ENCODE results near the gene GRIA1. TPM values are rescaled to one million over a fixed set of nuclear protein-coding genes. Genes with fewer than 3 reads are reported as not detected.

GRIA1 gene
- total RNA-seq, 3 donors from 2014 or later (not counting 1 experiment from before 2014, with no cell fraction given), result not detected

DNA sequence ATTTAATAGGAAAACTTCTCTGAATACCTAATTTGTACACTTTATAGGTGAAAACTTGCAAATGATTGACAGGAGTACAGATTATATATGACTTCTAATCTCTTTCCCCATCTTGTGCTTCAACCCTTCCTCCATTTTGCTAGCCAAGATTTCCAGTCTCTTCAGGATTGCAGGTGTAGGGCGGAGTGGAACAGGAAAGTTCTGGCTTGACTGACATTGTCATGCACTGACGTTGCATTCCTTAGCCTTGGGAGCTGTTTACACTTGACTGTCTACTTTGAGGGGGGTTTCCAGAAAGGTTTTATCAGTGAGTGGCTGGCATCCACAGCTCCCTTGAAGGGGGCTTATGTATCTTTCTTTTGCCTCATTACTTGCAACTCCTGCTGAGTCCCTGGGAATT, 34.1 kb upstream of the GRIA1 start:
- H3K4me1 ChIP-seq (ENCODE audit: control insufficient read depth, insufficient read depth, low read length), result no peaks in the 10 kb centered on the region
- WGBS (ENCODE audit: insufficient coverage), result 70% methylated on average over 2 of the region's 2 CpGs
- TF ChIP-seq CTCF (IDR thresholded peaks at IDR 0.05), result no peak
- Mint-ChIP-seq H3K9me3 (peaks cover under 1 to 8% of the 10 kb centered on the region in 2 donors), H3K4me1 (no peaks in the 10 kb centered on the region), H3K4me3 (no peak overlapping the region), H3K36me3 (no peaks in the 10 kb centered on the region), H3K27ac (no peak overlapping the region), H3K27me3 (ENCODE audit: low read depth in 2 of 2) (no peaks in the 10 kb centered on the region)
- H3K9me3 ChIP-seq (ENCODE audit: control insufficient read depth, insufficient read depth, low read length), result no peaks in the 10 kb centered on the region
- intact Hi-C loops (cut with micrococcal nuclease), result no loop called here
- ATAC-seq (no peak), DNase-seq (no peak)
- no peak overlapping the region for H3K27ac ChIP-seq (ENCODE audit: low read length)
- H3K4me3 ChIP-seq (ENCODE audit: low read length), result no peak overlapping the region
- no peaks in the 10 kb centered on the region for H3K27me3 ChIP-seq (ENCODE audit: control insufficient read depth, insufficient read depth, low read length)
- no peaks in the 10 kb centered on the region for H3K36me3 ChIP-seq (ENCODE audit: control insufficient read depth, insufficient read depth, low read length)

DNA sequence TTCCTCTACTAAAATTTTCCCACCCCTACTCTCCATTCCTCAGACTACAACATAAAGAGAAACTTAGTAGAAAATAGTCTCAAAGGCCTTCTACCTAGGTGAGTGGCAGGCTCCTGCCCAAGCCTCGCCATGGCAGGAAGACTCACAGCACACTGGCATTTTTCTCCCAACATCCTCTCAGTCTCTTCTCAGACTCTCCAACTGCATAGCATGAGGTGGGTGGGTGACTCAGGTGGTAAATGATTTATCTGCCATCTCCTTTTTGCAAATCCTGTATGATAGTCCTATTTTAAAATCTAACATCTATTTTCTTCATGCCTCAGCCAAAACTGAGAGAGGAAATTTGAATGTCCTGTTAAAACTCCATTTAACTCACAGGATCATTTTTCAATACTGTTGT, 33.5 kb upstream of the GRIA1 start:
- Mint-ChIP-seq H3K4me3 (no peak overlapping the region), H3K27me3 (ENCODE audit: low read depth in 2 of 2) (no peaks in the 10 kb centered on the region), H3K36me3 (no peaks in the 10 kb centered on the region), H3K4me1 (no peaks in the 10 kb centered on the region), H3K27ac (no peak overlapping the region), H3K9me3 (peaks cover 0 to 8% of the 10 kb centered on the region in 2 donors)
- Histone ChIP-seq H3K4me3 (ENCODE audit: low read length) (no peak overlapping the region), H3K27ac (ENCODE audit: low read length) (no peak overlapping the region), H3K4me1 (ENCODE audit: control insufficient read depth, insufficient read depth, low read length) (no peaks in the 10 kb centered on the region), H3K36me3 (ENCODE audit: control insufficient read depth, insufficient read depth, low read length) (no peaks in the 10 kb centered on the region), H3K9me3 (ENCODE audit: control insufficient read depth, insufficient read depth, low read length) (no peaks in the 10 kb centered on the region), H3K27me3 (ENCODE audit: control insufficient read depth, insufficient read depth, low read length) (no peaks in the 10 kb centered on the region)
- no peak for ATAC-seq
- no peak for DNase-seq
- 89% methylated on average over 1 of the region's 1 CpG for WGBS (ENCODE audit: insufficient coverage)
- intact Hi-C loops (cut with micrococcal nuclease), result no loop called here
- no peak for TF ChIP-seq CTCF (IDR thresholded peaks at IDR 0.05)

- H3K27me3 Mint-ChIP-seq (ENCODE audit: low read depth in 2 of 2), result no peaks in the 10 kb centered on the region
- DNase-seq (no peak), ATAC-seq (no peak)
- no peak overlapping the region for H3K27ac Mint-ChIP-seq
- H3K4me1 Mint-ChIP-seq, result no peaks in the 10 kb centered on the region
- no peaks in the 10 kb centered on the region for H3K36me3 Mint-ChIP-seq
- no peaks in the 10 kb centered on the region for H3K36me3 ChIP-seq (ENCODE audit: control insufficient read depth, insufficient read depth, low read length)
- no peaks in the 10 kb centered on the region for H3K4me1 ChIP-seq (ENCODE audit: control insufficient read depth, insufficient read depth, low read length)
- no peak overlapping the region for H3K27ac ChIP-seq (ENCODE audit: low read length)
- no peaks in the 10 kb centered on the region for H3K9me3 ChIP-seq (ENCODE audit: control insufficient read depth, insufficient read depth, low read length)
- H3K9me3 Mint-ChIP-seq, result peaks cover 0 to 10% of the 10 kb centered on the region in 2 donors
- H3K27me3 ChIP-seq (ENCODE audit: control insufficient read depth, insufficient read depth, low read length), result no peaks in the 10 kb centered on the region
- TF ChIP-seq CTCF (IDR thresholded peaks at IDR 0.05), result no peak
- intact Hi-C loops (cut with micrococcal nuclease), result no loop called here
- no peak overlapping the region for H3K4me3 ChIP-seq (ENCODE audit: low read length)
- no peak overlapping the region for H3K4me3 Mint-ChIP-seq
Observed at GRCh38 chr5:153458268-153458667, 32.2 kb upstream of the GRIA1 start.

DNA sequence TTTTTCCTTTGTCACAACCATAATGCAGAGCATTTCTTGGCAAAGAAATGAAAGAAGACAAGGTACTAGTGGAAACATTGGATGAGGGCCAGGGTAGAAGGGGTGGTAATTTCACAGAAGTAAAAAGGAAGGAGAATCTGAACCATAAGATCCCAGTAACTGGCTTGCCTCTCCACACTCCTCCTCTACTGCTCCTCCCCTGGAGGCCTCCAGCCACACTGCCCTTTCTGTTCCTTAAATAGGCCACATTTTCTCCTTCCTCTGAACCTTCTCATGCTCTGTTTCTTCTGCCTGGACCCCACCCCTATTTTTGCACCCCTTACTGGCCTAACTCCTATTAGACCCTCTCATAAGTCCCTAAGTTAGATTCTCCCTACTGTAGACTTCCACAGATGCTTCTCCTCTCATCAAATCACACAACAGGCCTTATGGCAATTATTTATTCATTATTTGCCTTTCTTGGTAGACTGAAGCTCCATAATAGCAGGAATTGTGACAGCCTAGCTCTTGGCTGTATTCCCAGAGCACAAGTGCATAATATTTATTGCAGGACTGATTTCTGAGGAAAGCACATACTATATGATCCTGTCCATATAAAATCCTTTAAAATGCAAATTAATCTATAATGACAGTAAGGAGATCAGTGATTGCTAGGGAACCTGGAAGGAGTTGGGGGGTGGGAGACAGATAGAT, 31.3 kb upstream of the GRIA1 start:
- H3K27ac ChIP-seq (ENCODE audit: low read length), result no peak overlapping the region
- ATAC-seq, result no peak
- H3K27me3 ChIP-seq (ENCODE audit: control insufficient read depth, insufficient read depth, low read length), result no peaks in the 10 kb centered on the region
- DNase-seq, result no peak
- no peak overlapping the region for H3K27ac Mint-ChIP-seq
- peaks cover 0 to 6% of the 10 kb centered on the region in 2 donors for H3K9me3 Mint-ChIP-seq
- no peaks in the 10 kb centered on the region for H3K4me1 Mint-ChIP-seq
- H3K27me3 Mint-ChIP-seq (ENCODE audit: low read depth in 2 of 2), result no peaks in the 10 kb centered on the region
- H3K36me3 Mint-ChIP-seq, result no peaks in the 10 kb centered on the region
- no peak overlapping the region for H3K4me3 Mint-ChIP-seq
- H3K4me3 ChIP-seq (ENCODE audit: low read length), result no peak overlapping the region
- no peaks in the 10 kb centered on the region for H3K9me3 ChIP-seq (ENCODE audit: control insufficient read depth, insufficient read depth, low read length)
- no peak for TF ChIP-seq CTCF (IDR thresholded peaks at IDR 0.05)
- H3K36me3 ChIP-seq (ENCODE audit: control insufficient read depth, insufficient read depth, low read length), result no peaks in the 10 kb centered on the region
- intact Hi-C loops (cut with micrococcal nuclease), result no loop called here
- H3K4me1 ChIP-seq (ENCODE audit: control insufficient read depth, insufficient read depth, low read length), result no peaks in the 10 kb centered on the region
